AG10803 (cell line): ENCODE data around the gene PPM1E.
A peak's percentile ranks its signal among the peaks of the same experiment; 100 is the strongest.

ENCODE experiments used
- DNase-seq: peaks from one replicate; pipeline ENCODE4 v3.0.0; 2010; ENCODE audit warnings: low read depth
- H3K4me3 ChIP-seq: 2 replicates; pipeline ENCODE4 v1.5.1; 2011; ENCODE audit warnings: mild to moderate bottlenecking, low read length, control low read depth
- TF ChIP-seq, protein P1 (sequence below): conservative IDR thresholded peaks from 2 replicates; pipeline ENCODE4 v1.5.1; 2011; ENCODE audit warnings: mild to moderate bottlenecking, low read length, control low read depth, inconsistent platforms

PPM1E gene

DNA sequence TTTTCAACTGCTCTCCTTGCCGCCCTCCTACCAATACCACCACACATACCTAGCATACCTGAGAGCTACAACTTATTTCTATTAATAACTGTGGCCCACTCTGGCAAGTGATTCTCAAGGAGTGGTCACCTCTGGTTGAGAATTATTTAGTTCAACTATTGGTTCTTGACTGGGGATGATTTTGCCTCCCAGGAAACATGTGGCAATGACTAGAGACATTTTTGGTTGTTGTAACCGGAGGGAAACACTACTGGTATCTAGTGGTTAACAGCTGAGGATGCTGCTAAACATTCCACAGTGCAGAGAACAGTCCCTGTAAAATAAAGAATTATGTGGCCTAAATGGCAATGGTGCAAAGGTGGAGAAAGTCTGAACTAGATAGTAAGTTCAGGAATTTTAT, 254.4 kb downstream of the PPM1E start:
- H3K4me3 ChIP-seq: no peak overlapping the region
- DNase-seq: peak; percentile 27
- TF ChIP-seq, protein P1, sequence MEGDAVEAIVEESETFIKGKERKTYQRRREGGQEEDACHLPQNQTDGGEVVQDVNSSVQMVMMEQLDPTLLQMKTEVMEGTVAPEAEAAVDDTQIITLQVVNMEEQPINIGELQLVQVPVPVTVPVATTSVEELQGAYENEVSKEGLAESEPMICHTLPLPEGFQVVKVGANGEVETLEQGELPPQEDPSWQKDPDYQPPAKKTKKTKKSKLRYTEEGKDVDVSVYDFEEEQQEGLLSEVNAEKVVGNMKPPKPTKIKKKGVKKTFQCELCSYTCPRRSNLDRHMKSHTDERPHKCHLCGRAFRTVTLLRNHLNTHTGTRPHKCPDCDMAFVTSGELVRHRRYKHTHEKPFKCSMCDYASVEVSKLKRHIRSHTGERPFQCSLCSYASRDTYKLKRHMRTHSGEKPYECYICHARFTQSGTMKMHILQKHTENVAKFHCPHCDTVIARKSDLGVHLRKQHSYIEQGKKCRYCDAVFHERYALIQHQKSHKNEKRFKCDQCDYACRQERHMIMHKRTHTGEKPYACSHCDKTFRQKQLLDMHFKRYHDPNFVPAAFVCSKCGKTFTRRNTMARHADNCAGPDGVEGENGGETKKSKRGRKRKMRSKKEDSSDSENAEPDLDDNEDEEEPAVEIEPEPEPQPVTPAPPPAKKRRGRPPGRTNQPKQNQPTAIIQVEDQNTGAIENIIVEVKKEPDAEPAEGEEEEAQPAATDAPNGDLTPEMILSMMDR: no peak

GRCh38 chr17:59011975-59012374, 256.3 kb downstream of the PPM1E start:
- TF ChIP-seq, protein P1: no peak
- no peak overlapping the region for H3K4me3 ChIP-seq

DNA sequence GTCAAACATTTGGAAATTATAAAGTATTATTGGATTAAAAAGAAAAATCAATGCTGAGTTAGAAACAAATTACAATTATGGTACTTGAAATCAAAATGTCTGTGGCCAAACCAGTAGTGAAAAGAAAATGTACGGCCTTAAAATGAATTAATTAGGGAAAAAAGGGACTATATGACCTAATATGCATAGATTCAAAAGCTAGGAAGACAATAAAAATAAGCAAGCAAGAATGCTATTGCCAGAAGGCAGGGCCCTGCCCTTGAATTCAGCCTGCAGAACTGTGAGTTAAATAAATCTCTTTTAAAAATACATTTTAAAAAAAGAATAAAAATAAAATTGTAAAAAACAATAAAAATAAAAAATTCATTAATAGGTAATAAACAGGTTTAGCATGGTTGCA, 262.4 kb downstream of the PPM1E start:
- H3K4me3 ChIP-seq: no peak overlapping the region
- DNase-seq: no peak
- TF ChIP-seq, protein P1: no peak

More at GRCh38 chr17:59011975-59012374, 256.3 kb downstream of the PPM1E start:
- DNase-seq: no peak

DNA sequence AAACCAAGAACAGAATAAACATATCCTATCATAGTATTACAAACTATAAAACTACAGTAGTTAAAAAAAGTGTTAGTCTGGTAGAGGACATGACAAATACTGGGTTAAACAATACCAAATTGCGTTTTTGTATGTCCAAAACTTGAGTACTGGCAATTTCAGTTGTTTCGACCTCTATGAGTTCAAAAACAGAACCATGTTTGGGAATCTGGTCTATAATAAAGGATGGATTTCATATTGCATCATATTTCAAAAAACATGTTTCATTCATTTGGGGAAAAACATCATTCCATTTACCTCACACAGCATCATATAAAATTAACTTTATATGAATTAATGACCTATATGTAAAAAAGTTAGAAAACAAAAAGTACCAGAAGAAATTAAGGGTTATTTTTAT, 269.3 kb downstream of the PPM1E start:
- TF ChIP-seq, protein P1: no peak
- DNase-seq: no peak
- no peak overlapping the region for H3K4me3 ChIP-seq

DNA sequence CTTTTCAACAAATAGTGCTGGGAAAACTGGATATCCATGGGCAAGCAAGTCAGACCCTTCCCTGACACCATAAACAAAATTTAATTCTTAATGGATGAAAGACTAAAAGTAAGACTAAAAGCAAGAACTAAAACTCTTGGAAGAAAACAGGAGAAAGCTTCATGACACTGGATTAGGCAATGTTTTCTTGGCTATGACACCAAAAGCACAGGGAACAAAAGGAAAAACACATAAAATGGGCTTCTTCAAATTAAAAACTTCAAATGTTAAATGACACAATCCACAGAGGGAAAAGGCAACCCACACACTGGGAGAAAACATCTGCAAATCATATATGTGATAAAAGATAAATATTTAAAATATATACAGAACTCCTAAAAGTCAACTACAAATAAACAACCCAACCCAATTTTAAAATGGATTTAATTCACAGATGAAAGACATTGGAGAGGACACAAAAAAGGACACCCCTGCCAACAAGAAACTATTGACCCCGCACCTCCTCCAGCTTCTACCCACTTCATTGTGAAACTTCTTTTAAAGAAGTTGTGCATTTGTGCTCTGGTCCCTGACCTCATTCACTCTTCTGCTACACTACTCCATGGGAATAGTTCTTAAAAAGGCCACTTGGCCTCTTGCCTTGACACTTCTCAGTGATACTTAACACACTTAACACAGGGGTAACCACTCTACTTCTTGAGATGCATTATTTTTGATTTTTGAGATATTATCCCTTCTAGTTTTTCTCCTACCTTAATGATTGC, 270.7 kb downstream of the PPM1E start:
- DNase-seq: no peak
- TF ChIP-seq, protein P1: no peak
- no peak overlapping the region for H3K4me3 ChIP-seq

DNA sequence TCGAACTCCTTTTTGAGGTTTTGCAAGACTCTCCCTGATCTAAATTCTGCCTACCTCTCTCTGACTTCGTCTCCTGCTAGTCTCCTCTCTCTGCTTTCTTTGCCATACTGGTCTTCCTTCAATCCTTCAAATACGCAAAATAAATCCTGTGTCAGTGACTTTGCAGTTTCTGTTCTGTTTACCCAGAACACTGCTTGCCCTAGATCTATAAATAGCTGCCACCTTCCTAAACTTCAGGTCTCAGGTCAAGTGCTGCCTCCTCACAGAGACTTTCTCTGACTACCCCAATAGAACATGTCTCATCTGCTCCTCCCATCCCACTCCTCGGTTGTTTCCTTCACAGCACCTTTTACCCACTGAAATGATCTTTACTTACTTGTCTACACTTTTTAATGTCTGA, 272.1 kb downstream of the PPM1E start:
- no peak for DNase-seq
- no peak overlapping the region for H3K4me3 ChIP-seq
- TF ChIP-seq, protein P1: no peak

DNA sequence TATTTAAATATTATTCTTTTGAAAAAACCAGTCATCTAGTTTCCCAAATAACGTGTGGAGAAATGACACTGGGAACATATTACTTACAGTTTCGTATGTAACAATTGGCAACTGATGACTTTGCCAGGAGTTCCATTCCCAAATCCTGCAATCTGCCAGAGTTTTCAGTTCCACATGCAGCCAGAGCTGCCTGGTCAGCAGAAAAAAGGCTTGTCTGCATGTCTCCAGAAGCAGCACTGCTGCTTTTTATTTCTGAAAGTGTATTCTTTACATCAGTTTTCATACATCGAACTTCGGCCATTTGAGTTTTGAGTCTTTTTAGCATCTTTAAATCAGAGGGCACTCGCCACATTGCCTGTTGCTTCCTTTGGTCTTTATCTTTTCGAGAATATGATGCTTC, 272.7 kb downstream of the PPM1E start:
- DNase-seq: no peak
- H3K4me3 ChIP-seq: no peak overlapping the region
- TF ChIP-seq, protein P1: no peak
